Testis (tissue), 2 donors: ENCODE data around the gene CLCN1.

Experiments
- CTCF ChIP-seq, 3 experiments: fragments of 450-650 bp in 2 of 3; fragments of 200-600 bp in 1 of 3; sonication (generic) in 1 of 3; IDR thresholded peaks; one replicate each; pipeline ENCODE4 v1.5.1; 2016 to 2019; ENCODE audit warnings: antibody characterized with exemption in 3 of 3, mild to moderate bottlenecking in 2 of 3, moderate library complexity in 1 of 3
- POLR2A ChIP-seq: fragments of 450-650 bp; IDR thresholded peaks from one replicate; pipeline ENCODE4 v1.6.1; 2017; ENCODE audit warnings: antibody characterized with exemption, mild to moderate bottlenecking, moderate library complexity

- TF ChIP-seq CTCF (IDR thresholded peaks at IDR 0.05) (no peak), POLR2A (no peak)
Measured at GRCh38 chr7:143359771-143360353, 44.0 kb downstream of the CLCN1 start.
